GM21367 (cell line): ENCODE results near the gene ADAMTS14.
"Not testable (repeated sequence)": the region's sequence is repeated elsewhere in the genome, so short reads cannot be mapped to it uniquely, and the experiment has no call there.

Experiments used
- ATAC-seq: cut with Tn5 transposase; IDR thresholded peaks from one replicate; pipeline ENCODE4 v1.9.1; 2021; ENCODE audit not compliant: unreplicated experiment

The ADAMTS14 gene

DNA sequence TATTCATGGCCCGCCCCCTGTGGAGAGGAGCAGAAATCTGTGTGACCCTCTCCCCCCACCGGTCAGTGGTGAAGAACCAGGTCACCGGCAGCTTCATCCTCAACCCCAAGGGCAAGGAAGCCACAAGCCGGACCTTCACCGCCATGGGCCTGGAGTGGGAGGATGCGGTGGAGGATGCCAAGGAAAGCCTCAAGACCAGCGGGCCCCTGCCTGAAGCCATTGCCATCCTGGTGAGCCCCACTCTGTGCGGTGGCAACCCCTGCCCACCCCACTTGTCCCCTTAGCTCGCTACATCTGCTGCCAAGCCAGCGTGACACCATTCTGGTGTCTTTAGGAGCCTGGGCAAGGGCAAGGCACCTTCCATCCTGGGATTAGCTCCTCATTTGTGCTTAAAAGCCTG lies 77.5 kb downstream of the ADAMTS14 start:
- ATAC-seq, result no peak

DNA sequence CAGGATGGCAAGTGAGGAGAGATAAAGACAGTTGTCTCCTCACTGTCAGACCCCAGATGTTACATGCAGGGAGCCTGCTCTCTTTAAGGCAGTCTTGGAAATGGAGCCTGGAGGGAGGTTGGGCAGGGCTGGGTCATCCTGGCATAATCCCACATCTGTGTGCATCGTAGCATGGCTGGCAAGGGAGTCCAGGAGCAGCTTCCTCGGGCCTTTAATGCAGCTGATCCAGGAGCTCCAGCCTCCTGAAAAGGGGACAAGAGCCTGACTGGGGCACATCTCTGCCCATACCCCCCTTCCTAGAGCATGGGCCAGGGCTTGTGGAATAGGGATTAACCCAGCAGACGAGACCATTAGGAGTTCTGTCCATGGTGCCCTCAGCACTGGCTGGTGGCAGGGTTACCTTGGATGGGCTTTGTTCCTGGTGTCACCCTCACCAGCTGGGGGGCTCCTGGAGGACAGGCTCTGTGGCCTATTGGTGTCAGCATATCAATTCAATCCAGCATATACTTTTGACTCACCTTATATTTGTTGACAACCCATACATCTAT lies 77.9 kb downstream of the ADAMTS14 start:
- no peak for ATAC-seq

DNA sequence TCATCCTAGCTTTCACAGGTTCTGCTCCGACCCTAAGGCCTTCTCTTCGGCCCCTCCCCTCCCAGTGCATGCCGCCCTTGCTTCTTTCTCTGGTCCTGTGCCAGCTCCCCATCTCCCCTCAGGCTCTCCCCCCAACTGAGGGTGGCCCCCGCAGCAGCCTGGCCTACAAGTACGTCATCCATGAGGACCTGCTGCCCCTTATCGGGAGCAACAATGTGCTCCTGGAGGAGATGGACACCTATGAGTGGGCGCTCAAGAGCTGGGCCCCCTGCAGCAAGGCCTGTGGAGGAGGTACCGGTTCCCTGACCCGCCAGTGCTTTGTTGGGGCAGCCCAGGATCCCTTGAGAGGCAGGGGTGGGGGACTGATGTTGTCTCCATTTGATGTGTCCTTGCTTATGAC lies 79.0 kb downstream of the ADAMTS14 start:
- ATAC-seq, result no peak

DNA sequence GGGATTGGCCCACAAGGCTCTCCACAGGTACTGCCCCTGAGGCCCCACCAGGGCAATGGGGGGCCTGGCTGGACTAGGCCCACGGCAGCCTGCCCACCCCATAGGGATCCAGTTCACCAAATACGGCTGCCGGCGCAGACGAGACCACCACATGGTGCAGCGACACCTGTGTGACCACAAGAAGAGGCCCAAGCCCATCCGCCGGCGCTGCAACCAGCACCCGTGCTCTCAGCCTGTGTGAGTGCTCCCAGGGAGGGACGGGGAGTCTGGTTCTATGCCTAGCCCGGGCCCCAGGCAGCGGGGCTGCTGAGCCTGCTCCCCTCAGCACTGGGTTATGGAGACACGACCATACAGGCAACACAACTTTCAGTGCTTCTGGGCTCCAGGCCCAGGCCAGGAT lies 79.7 kb downstream of the ADAMTS14 start:
- ATAC-seq, result no peak

DNA sequence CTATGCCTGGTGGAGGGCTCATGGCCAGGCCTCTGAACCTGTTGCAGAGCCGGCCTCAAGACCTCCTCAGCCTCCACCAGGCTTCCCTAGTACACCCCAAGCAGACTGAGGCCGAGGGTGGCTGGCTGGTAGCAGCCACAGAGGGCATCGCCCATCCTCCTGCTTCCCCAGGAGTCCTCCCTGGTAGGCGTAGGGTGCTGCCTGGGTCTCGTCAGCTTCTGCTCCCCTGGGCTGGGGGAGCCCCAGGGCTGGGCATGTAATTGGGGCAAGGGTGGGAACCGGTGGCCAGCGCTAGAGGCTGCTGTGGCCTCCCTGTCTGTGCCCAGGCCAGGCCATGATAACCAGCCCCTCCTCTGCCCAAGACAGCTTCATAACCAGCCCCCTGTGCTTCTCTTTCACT lies 80.3 kb downstream of the ADAMTS14 start:
- no peak for ATAC-seq

DNA sequence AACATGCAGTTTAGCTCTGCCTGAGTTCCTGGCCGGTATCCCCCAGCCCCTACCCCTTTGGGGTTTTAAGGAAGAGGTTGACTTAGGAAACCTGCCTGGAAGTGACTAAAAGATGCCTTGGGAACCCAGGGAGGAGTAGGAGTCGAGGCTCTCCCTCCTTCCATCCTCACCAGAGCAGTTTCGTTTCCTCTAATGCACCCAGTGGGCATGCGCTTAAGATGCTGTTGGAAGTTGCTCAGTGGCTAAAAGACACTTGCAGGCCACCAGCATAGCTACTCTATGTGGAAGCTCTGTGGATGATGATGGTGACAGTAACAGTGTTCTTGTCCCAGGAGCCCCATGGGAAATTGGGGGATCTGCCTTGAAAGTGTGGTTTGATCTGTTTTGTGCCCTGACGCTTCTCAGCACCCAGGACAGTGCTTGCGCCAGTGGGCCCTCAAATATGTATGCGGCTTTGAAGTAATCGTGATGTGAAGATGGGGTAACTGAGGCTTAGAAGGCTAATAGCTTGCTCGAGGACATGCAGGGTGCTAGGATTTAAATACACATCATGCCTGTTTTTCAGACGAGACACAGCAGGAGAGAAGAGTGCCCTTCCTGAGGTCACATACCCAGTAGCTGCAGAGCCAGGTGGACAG lies 80.8 kb downstream of the ADAMTS14 start:
- ATAC-seq, result no peak

DNA sequence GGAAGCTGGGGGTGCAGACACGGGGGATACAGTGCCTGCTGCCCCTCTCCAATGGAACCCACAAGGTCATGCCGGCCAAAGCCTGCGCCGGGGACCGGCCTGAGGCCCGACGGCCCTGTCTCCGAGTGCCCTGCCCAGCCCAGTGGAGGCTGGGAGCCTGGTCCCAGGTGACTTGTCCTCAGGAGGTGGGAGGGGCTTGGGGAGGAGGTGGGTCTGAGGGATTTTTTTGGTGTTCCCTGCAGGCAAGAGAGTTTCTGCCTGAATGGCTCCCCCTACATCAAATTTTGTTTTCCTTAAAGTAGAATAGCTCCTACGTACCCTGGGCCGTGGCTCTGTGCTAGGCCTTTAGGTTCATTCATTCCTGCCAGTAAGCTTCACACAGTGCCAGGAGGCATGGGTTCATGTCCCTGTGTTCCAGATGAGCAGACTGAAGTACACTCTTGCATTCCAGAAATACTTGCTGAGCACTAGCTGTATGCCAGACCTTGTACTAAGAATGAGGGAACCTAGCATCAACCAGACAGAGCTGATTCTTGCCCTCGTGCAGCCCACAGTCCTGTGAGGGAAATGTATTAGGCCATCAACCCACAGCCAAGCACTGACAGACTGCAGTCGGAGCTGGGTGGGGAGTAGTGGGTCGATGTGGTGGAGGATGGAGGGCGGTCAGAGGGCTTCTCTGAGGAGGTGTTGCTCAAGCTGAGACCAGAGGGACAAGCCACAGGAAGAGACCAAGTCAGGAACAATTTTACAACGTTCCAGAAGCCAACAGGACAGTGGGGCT lies 81.7 kb downstream of the ADAMTS14 start:
- ATAC-seq, result no peak

DNA sequence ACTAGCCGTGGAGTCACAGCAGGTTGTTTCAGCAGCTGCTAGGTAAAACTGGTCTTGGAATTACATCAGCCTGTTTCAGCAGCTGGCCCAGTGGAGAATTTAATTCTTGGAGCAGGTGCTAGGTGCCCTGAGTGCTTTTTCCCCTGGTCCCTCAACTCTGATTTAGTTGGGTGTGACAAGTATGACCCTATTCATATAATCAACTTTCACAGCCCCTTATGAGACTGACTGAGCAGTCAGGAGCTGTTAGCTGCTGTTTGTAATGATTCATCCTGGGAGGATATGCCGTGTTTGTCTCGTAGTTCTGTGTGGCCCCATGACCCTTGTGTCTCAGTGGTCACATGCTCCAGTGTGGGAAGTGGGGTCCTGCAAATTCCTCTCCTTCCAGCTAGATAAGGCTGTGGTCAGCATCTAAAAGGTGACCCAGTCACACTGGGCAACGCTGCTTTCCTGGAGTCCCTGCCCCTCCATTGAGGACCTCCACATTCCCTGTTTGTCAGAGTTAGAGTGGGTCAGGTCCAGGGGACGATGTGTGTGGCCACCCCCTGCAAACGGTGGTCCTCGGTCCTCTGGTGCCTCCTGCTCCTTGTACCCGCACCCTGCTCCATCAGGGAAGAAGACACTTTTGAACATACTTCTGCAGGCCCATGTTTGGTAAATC lies 84.5 kb downstream of the ADAMTS14 start:
- ATAC-seq, result no peak

DNA sequence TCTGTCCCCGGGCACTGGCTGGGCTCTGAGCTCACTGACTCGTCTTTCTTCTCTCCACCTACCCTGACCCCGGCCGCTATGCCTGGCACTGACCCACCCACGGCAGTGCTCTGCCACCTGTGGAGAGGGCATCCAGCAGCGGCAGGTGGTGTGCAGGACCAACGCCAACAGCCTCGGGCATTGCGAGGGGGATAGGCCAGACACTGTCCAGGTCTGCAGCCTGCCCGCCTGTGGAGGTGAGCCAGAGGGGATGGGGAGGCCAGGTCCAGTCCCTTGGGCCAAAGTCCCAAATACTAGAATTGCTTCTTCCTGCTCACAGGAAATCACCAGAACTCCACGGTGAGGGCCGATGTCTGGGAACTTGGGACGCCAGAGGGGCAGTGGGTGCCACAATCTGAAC lies 85.5 kb downstream of the ADAMTS14 start:
- ATAC-seq, result no peak

DNA sequence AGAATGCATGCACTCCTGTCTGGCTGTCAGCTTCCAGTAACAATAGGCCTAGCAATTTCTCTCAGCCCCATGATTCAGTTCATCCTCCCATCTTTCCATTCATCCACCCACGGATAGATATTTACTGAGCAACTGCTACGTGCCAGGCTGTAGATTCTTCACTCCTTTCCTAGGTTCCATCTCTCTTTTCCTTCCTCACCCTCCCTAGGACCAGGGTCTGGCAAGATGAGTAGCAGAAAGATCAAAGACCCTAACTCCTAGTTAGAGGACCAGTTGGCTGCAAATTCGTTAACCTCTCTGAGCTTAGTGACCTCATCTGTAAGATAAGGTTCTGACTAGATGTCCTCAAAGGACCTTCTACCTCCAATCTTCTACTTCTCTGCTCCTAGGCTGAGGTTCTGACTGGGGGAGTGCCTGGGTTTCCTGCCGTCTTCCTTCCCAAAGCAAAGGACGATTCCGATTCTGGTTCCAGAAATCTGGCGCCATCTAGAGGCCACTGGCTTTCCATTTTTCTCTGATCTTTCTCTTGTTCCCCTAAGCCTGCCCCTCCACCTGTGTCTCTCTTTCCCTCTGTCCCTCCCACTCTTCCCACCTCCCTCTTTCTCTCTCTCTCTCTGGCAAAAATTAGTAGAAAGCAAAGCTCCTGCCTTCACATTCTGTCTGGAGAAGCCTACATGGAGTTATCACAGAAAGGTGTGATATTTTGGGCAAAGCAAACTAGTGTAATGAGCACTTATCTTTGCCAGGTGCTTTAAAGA lies 86.6 kb downstream of the ADAMTS14 start:
- ATAC-seq, result no peak

DNA sequence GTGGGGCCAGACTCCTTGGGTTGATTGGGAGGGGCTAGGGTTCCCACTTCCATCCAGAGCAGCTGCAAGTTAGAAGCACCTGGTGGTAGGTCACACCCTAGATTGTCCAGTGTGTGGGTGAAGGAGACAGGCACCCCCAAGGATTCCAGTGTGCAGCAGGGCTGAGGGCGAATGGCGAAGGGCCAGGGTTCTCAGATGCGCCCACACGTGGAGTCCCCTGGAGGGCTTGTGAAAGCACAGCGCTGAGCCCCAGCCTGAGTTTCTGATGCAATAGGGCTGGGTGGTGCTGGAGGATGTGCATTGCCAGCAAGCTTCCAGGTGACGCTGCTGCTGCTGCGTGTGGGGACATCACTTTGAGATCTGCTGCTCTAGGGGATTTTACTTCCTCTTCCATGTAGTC lies 87.5 kb downstream of the ADAMTS14 start:
- no peak for ATAC-seq

DNA sequence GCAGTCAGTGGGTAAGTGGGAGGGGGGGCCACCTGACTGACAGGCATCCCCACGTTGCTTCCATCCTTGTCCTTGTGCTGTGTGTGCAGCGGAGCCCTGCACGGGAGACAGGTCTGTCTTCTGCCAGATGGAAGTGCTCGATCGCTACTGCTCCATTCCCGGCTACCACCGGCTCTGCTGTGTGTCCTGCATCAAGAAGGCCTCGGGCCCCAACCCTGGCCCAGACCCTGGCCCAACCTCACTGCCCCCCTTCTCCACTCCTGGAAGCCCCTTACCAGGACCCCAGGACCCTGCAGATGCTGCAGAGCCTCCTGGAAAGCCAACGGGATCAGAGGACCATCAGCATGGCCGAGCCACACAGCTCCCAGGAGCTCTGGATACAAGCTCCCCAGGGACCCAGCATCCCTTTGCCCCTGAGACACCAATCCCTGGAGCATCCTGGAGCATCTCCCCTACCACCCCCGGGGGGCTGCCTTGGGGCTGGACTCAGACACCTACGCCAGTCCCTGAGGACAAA lies 88.0 kb downstream of the ADAMTS14 start:
- no peak for ATAC-seq

DNA sequence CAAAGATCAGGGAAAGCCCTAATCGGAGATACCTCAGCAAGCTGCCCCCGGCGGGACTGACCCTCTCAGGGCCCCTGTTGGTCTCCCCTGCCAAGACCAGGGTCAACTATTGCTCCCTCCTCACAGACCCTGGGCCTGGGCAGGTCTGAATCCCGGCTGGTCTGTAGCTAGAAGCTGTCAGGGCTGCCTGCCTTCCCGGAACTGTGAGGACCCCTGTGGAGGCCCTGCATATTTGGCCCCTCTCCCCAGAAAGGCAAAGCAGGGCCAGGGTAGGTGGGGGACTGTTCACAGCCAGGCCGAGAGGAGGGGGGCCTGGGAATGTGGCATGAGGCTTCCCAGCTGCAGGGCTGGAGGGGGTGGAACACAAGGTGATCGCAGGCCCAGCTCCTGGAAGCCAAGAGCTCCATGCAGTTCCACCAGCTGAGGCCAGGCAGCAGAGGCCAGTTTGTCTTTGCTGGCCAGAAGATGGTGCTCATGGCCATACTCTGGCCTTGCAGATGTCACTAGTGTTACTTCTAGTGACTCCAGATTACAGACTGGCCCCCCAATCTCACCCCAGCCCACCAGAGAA lies 88.8 kb downstream of the ADAMTS14 start:
- no peak for ATAC-seq

DNA sequence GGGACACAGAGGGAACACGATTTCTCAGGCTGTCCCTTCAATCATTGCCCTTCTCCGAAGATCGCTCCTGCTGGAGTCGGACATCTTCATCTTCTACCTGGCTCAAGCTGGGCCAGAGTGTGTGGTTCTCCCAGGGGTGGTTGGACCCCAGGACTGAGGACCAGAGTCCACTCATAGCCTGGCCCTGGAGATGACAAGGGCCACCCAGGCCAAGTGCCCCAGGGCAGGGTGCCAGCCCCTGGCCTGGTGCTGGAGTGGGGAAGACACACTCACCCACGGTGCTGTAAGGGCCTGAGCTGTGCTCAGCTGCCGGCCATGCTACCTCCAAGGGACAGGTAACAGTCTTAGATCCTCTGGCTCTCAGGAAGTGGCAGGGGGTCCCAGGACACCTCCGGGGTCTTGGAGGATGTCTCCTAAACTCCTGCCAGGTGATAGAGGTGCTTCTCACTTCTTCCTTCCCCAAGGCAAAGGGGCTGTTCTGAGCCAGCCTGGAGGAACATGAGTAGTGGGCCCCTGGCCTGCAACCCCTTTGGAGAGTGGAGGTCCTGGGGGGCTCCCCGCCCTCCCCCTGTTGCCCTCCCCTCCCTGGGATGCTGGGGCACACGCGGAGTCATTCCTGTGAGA lies 89.5 kb downstream of the ADAMTS14 start:
- ATAC-seq, result no peak

DNA sequence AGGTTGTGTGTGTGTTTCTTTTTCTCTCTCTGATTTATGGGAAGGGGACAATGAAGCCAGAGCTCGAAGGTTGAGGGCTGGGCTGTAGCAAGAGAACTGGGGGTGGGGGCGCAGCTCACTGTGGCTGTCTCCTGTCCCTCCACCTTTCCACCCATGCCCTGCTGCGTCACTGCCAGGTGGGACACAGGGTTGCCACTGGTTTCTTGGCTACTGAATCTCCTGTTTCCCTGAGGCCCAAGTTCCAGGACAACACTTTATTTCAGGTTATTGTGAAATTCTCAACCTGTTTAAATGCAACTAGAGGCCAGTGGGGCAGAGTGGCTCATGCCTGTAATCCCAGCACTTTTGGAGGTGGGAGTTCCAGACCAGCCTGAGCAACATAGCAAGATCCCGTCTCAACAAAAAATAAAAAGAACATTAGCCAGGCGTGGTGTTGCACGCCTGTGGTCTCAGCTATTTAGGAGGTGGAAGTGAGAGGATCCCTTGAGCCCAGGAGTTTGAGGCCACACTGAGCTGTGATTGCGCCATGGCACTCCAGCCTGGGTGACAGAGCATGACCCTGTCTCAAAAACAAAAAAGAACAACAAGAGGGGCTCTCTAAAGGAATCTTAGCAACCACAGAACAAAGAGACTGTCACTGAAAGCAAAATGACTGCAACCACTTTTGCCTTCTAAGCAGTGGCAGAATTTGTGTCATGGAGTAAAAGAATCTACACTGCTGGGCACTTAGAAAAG lies 90.3 kb downstream of the ADAMTS14 start:
- ATAC-seq, result no peak

DNA sequence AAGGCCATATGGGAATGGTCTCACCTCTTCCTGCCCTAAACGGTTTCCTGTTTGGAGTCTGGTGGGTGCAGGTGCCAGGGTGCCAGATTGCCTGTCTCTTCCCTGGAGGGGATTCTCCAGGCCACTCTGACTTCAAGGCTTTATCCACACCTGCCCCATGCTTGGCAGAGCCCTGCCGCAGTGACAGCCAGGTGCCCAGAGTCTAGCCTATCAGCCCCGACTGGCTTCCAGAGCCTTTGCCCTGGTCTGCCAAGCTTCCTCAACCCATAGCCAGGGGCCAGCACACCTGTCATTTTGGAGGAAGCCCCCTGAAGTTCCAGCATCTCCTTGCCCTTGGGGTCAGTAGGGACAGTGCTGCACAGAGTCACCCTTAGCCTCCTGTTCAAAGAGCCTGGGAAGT lies 91.3 kb downstream of the ADAMTS14 start:
- ATAC-seq, result no peak

DNA sequence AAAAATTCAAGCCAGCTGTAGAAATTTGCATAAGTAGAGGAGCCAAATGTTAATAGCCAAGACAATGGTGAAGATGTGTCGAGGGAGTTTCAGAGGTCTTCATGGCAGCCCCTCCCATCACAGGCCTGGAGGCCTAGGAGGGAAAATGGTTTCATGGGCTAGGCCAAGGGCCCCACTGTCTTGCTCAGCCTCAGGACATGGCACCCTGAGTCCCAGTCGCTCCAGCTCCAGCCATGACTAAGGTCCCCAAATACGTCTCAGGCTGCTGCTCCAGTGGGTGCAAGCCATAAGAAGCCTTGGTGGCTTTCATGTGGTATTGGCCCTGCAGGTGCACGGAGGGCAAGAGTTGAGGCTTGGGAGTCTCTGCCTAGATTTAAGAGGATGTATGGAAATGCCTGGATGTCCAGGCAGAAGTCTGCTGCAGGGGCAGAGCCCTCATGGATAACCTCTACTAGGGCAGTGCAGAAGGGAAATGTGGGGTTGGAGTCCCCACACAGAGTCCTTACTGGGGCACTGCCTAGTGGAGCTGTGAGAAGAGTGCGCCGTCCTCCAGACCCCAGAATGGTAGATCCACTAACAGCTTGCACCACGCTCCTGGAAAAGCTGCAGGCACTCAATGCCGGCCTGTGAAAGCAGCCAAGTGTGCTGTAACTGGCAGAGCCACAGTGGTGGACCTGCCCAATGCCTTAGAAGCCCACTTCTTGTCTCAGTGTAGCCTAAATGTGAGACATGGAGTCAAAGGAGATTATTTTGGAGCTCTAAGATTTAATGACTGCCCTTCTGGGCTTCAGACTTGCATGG lies 93.7 kb downstream of the ADAMTS14 start:
- no peak for ATAC-seq

DNA sequence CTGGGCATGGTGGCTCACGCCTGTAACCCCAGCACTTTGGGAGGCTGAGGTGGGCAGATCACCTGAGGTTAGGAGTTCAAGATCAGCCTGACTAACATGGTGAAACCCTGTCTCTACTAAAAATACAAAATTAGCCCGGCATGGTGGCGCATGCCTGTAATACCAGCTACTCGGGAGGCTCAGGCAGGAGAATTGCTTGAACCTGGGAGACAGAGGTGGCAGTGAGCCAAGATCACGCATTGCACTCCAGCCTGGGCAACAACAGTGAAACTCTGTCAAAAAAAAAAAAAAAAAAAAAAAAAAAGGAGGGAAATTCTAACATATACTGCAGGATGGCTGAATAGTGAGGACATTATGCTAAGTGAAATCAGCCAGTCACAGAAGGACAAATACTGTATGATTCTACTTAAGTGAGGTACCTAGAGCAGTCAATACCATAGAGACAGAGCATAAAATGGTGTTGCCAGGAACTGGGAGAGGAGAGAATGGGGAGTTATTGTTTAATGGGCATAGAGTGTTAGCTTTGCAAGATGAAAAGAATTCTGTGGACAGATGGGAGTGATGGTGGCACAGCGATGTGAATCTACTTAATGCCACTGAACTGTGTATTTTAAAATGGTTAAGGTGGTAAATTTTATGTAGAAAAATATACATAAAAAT lies 95.8 kb downstream of the ADAMTS14 start:
- not testable (repeated sequence) for ATAC-seq
